Measurements from ENCODE around the gene RFX4.
"Not testable (repeated sequence)": the region's sequence is repeated elsewhere in the genome, so short reads cannot be mapped to it uniquely, and the experiment has no call there.

Gene RFX4

GRCh38 chr12:106692896-106693820 lies 110.4 kb downstream of the RFX4 start:
- DNase-seq, result no peak

GRCh38 chr12:106696071-106696470 lies 113.3 kb downstream of the RFX4 start:
- DNase-seq, result no peak

- DNase-seq, result no peak
Measured at GRCh38 chr12:106696681-106697417, 114.0 kb downstream of the RFX4 start.

- no peak for DNase-seq
Measured at GRCh38 chr12:106704081-106704480, 121.3 kb downstream of the RFX4 start.

GRCh38 chr12:106705971-106706370 lies 123.2 kb downstream of the RFX4 start:
- DNase-seq, result no peak

GRCh38 chr12:106709068-106709511 lies 126.3 kb downstream of the RFX4 start:
- no peak for DNase-seq

GRCh38 chr12:106710143-106710893 lies 127.5 kb downstream of the RFX4 start:
- no peak for DNase-seq

- DNase-seq, result no peak
Measured at GRCh38 chr12:106711316-106711715, 128.5 kb downstream of the RFX4 start.

GRCh38 chr12:106712768-106713167 lies 130.0 kb downstream of the RFX4 start:
- DNase-seq, result no peak

GRCh38 chr12:106714926-106715325 lies 132.1 kb downstream of the RFX4 start:
- DNase-seq, result no peak

- DNase-seq, result no peak
Measured at GRCh38 chr12:106715582-106715981, 132.8 kb downstream of the RFX4 start.

GRCh38 chr12:106717673-106718072 lies 134.9 kb downstream of the RFX4 start:
- DNase-seq, result no peak

- no peak for DNase-seq
Measured at GRCh38 chr12:106719879-106720278, 137.1 kb downstream of the RFX4 start.

- DNase-seq, result no peak
Measured at GRCh38 chr12:106720696-106721095, 137.9 kb downstream of the RFX4 start.

- no peak for DNase-seq
Measured at GRCh38 chr12:106721915-106722314, 139.1 kb downstream of the RFX4 start.

- no peak for DNase-seq
Measured at GRCh38 chr12:106722837-106723236, 140.0 kb downstream of the RFX4 start.

- no peak for DNase-seq
Measured at GRCh38 chr12:106723416-106723815, 140.6 kb downstream of the RFX4 start.

GRCh38 chr12:106724116-106724515 lies 141.3 kb downstream of the RFX4 start:
- no peak for DNase-seq

- no peak for DNase-seq
Measured at GRCh38 chr12:106724934-106725333, 142.1 kb downstream of the RFX4 start.

GRCh38 chr12:106726603-106727202 lies 143.9 kb downstream of the RFX4 start:
- DNase-seq, result not testable (repeated sequence)

GRCh38 chr12:106729611-106730010 lies 146.8 kb downstream of the RFX4 start:
- no peak for DNase-seq

- no peak for DNase-seq
Measured at GRCh38 chr12:106732890-106733289, 150.1 kb downstream of the RFX4 start.

GRCh38 chr12:106733660-106734059 lies 150.9 kb downstream of the RFX4 start:
- DNase-seq, result no peak
